Mesodermal cell (in vitro differentiated cells): ENCODE results near the gene OR2AG1.

ENCODE experiments used
- H3K27ac ChIP-seq: 2 replicates; pipeline ENCODE4 v1.7.0; 2013; ENCODE audit warnings: mild to moderate bottlenecking, low read depth, low read length, moderate library complexity; ENCODE audit not compliant: severe bottlenecking
- H3K36me3 ChIP-seq: 2 replicates; pipeline ENCODE4 v1.7.1; 2013; ENCODE audit warnings: mild to moderate bottlenecking, low read length, moderate library complexity; ENCODE audit not compliant: control insufficient read depth, insufficient read depth
- H3K4me1 ChIP-seq: one replicate; pipeline ENCODE4 v1.7.1; 2013; ENCODE audit warnings: mild to moderate bottlenecking, low read length; ENCODE audit not compliant: insufficient read depth, control insufficient read depth, poor library complexity, severe bottlenecking
- H3K4me3 ChIP-seq: 2 replicates; pipeline ENCODE4 v1.7.0; 2013; ENCODE audit warnings: low read length, control low read depth, mild to moderate bottlenecking; ENCODE audit not compliant: insufficient read depth, poor library complexity, severe bottlenecking; ENCODE audit errors: extremely low read depth
- H3K9me3 ChIP-seq: 2 replicates; pipeline ENCODE4 v1.7.1; 2013; ENCODE audit warnings: mild to moderate bottlenecking, low read length, moderate library complexity; ENCODE audit not compliant: control insufficient read depth
- WGBS, 2 experiments: methylation state at CpG; one replicate each; pipeline ENCODE4 v1.1.5; 2013; ENCODE audit warnings: missing lambda C conversion rate in 2 of 2; ENCODE audit not compliant: insufficient coverage in 2 of 2; 5-methylcytosine and 5-hydroxymethylcytosine counted together

The OR2AG1 gene

DNA sequence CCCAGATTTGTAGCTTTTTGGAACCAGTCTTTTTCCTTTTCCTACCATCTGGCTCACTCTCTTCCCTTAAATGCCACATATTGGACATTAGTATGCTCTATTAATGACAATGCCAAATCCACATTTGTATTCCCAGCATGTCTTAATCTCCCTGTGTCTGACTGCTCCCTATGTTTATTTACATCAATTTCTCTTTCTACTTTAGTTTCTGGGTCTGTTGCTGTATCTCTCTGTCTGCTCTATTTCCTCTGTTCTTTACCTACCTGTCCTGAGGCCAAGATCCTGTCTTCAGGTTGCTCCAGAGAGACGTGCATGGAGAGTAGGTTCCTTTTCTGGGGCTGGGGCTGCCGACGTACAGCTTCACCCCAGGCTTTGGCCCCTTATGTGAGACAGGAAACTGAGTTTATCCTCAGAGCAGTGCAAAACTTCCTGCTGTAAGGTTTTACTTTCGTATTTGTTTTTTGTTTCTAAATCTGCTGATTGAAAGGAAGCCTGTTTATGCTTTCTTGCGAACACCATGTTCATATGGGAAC, 36.7 kb upstream of the OR2AG1 start:
- H3K27ac ChIP-seq = no peak overlapping the region

DNA sequence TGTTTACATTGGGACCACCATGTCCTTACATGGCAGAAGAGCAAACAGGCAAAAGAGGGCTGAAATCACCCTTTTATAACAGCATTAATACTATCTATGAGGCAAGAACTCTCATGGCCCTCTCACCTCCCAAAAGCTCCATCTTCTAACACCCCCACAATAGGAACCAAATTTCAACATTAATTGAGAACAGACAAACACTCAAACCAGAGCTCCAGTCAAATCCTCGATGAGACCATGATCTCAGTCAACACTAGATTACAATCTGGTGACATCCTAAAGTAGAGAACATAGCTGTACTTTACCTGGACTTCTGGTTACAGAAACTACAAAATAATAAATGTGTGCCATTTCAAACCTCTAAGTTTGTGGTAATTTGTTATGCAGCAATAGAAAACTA, 36.2 kb upstream of the OR2AG1 start:
- Histone ChIP-seq H3K9me3 (no peaks in the 10 kb centered on the region), H3K4me3 (no peak overlapping the region), H3K36me3 (no peaks in the 10 kb centered on the region), H3K4me1 (no peaks in the 10 kb centered on the region), H3K27ac (no peak overlapping the region)
- no CpG with 5 or more reads among the region's 1 CpG for WGBS, 2 experiments

More for the DNA sequence above, 36.7 kb upstream of the OR2AG1 start:
- Histone ChIP-seq H3K36me3 (no peaks in the 10 kb centered on the region), H3K4me3 (no peak overlapping the region), H3K4me1 (no peaks in the 10 kb centered on the region), H3K9me3 (no peaks in the 10 kb centered on the region)
- WGBS, 2 experiments = 85 to 91% methylated on average over 4 to 5 of the region's 5 CpGs

DNA sequence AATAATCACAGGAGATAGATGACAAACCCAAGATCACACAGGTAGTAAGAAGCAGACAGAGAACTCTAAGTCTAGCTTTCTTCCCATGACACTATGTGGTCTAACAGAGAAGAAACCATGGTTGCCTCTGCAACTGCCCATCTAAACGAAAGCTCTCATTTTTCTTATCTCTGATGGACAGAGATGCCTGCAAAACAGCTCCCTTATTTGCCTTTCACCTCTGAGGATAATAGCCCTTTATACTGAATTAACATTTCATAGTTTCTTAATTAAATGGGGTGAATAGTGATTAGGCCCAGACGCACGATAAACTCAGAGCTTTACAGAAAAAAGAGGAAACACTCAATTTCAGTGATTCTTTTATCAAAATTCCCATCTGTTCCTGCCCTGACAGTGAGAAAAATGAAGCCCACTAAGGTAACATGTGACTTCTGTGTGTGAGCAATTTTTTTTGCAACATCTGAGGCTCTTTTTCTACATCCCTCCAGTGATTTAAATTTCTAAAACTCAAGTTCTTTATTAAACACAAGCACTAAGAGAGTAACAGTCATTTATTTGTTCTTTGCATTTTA, 35.6 kb upstream of the OR2AG1 start:
- no peaks in the 10 kb centered on the region for H3K9me3 ChIP-seq

DNA sequence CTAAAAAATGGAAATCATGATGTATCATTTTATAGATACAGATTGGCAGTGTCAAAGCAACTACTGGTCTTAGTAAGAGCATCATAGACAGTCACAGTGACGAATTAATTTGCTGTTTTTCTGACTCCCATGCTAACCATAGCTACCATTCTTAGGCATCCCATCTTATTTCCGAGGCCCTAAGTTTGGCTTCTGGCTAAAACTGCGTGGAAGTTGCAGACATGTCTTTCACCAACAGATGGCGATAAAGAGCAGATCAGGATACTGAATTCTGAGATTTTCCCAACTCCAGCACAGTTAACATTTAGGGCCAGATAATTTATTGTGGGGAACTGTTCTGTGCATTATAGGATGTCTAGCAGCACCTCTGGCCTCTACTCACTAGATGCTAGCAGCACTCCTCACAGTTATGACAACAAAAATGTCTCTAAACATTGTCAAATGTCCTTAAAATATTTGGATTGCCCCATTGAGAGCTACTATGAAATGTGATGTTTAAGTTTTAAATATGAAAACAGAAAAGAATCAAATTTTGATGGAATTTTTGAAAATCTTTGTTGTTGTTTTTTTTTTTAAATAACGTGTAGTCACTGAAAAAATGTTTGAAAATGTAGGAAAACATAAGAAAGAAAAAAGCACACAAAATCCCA, 27.4 kb upstream of the OR2AG1 start:
- Histone ChIP-seq H3K36me3 (no peaks in the 10 kb centered on the region), H3K9me3 (no peaks in the 10 kb centered on the region), H3K4me1 (no peaks in the 10 kb centered on the region), H3K27ac (no peak overlapping the region), H3K4me3 (no peak overlapping the region)
- WGBS, 2 experiments = 4 to 11% methylated on average over 4 of the region's 5 CpGs

More for the DNA sequence above, 35.6 kb upstream of the OR2AG1 start:
- Histone ChIP-seq H3K4me1 (no peaks in the 10 kb centered on the region), H3K4me3 (no peak overlapping the region), H3K27ac (no peak overlapping the region), H3K36me3 (no peaks in the 10 kb centered on the region)
- 100% methylated on average over 1 of the region's 3 CpGs; no CpG with 5 or more reads in 1 of the 2 experiments for WGBS, 2 experiments

- Histone ChIP-seq H3K4me3 (no peak overlapping the region), H3K36me3 (no peaks in the 10 kb centered on the region), H3K27ac (no peak overlapping the region), H3K9me3 (no peaks in the 10 kb centered on the region), H3K4me1 (no peaks in the 10 kb centered on the region)
- whole genome bisulfite sequencing, 2 experiments = no CpG with 5 or more reads among the region's 1 CpG
These were observed 26.9 kb upstream of the OR2AG1 start for GRCh38 chr11:6755953-6756347.

GRCh38 chr11:6757373-6757967, 25.4 kb upstream of the OR2AG1 start:
- Histone ChIP-seq H3K36me3 (no peaks in the 10 kb centered on the region), H3K27ac (no peak overlapping the region), H3K4me1 (no peaks in the 10 kb centered on the region), H3K4me3 (no peak overlapping the region), H3K9me3 (no peaks in the 10 kb centered on the region)
- 0 to 11% methylated on average over 1 of the region's 2 CpGs for WGBS, 2 experiments

DNA sequence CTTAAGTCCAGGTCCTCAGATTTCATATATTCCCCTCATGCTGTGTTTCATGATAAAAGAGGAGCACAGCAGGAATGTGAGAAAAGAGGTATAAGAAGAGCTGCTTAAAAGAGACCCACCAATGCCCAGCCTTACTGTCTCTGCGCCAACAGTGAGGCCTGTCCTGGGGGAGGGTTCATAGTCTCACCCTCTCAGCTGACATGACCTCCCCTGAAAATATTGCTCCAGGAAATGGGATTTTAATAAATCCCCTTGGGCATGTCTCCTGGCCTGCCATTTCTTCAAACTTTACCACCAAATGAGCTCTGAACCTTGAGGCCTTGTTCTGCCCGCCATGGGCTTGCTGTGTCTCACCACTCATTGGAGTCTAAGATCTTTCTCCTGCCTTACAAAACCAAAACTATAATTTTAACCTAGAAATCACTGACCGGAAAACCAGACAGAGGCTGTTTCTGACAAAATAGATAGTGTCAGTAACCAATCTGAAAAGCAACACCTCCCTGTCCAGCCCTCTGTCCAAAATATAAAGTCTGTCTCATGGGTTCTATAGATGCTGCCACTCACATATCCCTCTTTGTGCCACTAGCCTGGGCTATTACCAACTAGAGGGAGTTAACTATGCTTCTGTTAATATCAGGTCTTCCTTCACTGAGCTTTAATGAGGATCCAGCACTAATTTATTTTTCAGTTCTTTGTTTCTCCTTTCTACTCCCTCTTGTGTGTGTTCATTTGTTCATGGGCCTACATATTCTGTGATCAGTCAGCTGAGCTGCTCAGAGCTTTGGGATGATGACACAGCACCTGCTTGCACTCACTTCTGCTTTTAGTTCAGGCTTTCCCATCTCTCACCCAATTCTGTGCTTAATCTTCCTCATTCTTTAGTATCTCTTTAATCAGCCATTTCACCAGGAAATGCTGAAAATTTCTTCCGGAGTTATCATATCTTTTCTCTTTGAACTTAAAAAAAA, 10.6 kb upstream of the OR2AG1 start, which contains the start of gene OR2AG2:
Gene OR2AG2 (minus strand): TSS at position 51 of the 968 bp plus-strand sequence. CDS start 3,019 bp downstream, outside the sequence.
- Histone ChIP-seq H3K4me3 (no peak within 1 kb of the TSS), H3K27ac (no peak within 1 kb of the TSS), H3K9me3 (no peaks in the 10 kb centered on the region), H3K36me3 (no peaks in the 10 kb centered on the region), H3K4me1 (no peaks in the 10 kb centered on the region)
- 88 to 93% methylated on average over 1 to 2 of the region's 4 CpGs for WGBS, 2 experiments

GRCh38 chr11:6778518-6778917, 4.3 kb upstream of the OR2AG1 start:
- Histone ChIP-seq H3K4me1 (no peaks in the 10 kb centered on the region), H3K27ac (no peak overlapping the region), H3K36me3 (no peaks in the 10 kb centered on the region), H3K9me3 (no peaks in the 10 kb centered on the region), H3K4me3 (no peak overlapping the region)

GRCh38 chr11:6780829-6781228, 2.0 kb upstream of the OR2AG1 start:
- no peak overlapping the region for H3K4me3 ChIP-seq
- no peak overlapping the region for H3K27ac ChIP-seq
- H3K9me3 ChIP-seq = no peaks in the 10 kb centered on the region
- H3K4me1 ChIP-seq = no peaks in the 10 kb centered on the region
- H3K36me3 ChIP-seq = no peaks in the 10 kb centered on the region

DNA sequence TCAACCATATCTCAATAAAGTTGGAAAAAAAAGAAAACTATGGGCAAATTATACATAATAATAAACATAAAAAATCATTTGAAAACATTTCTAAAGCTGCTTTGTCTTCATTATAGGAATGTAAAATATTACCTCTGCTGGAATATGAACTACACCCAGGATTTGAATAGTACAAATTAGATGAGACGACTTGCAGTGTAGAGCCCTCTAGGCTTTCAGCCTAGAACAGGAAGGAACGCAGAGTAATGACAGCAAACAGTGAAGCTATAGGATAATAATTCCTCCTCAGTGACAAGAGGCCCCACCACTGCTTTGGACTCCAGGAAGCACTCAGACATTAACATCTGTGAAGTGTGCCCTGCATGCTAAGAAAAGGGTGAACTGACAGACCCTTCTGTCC, 7.7 kb downstream of the OR2AG1 start:
- 90% methylated on average over 2 of the region's 2 CpGs; no CpG with 5 or more reads in 1 of the 2 experiments for WGBS, 2 experiments
- Histone ChIP-seq H3K36me3 (no peaks in the 10 kb centered on the region), H3K4me1 (no peaks in the 10 kb centered on the region), H3K9me3 (no peaks in the 10 kb centered on the region), H3K27ac (no peak overlapping the region), H3K4me3 (no peak overlapping the region)
